Endothelial cell of umbilical vein (primary cell): ENCODE results near the gene PLXNA4. TPM values are rescaled to one million over a fixed set of nuclear protein-coding genes. Genes with fewer than 3 reads are reported as not detected.

Experiments used
- BruUV-seq: library from RNA; stranded (reverse); fragments of 400-500 nt; replicated peaks from 2 replicates; lab custom pipeline; 2021; lab: Mats Ljungman, UMichigan
- CTCF ChIA-PET: fragments of 300-600, 350-600 bp; sonication (Branson Sonifier 250); formaldehyde crosslinking; loops from one replicate; lab custom pipeline; 2021; ENCODE audit warnings: antibody characterized with exemption, inconsistent platforms; lab: Charles Lee
- POLR2A ChIA-PET: fragments of 300-600, 350-600 bp; sonication (Branson Sonifier 250); formaldehyde crosslinking; loops from one replicate; lab custom pipeline; 2021; ENCODE audit warnings: antibody characterized with exemption, inconsistent platforms; lab: Charles Lee
- DNase-seq: peaks from one replicate; pipeline ENCODE4 v3.0.0-alpha.2; 2011; ENCODE audit warnings: low read depth, low spot score
- FAIRE-seq: peaks from 2 replicates; lab custom pipeline; 2011; peaks lifted over from hg19 to GRCh38; lab: Jason Lieb, UNC
- H2AFZ ChIP-seq: 2 replicates; pipeline ENCODE4 v1.6.0; 2012; ENCODE audit warnings: low read depth, low read length, control low read depth, inconsistent platforms
- H3K27ac ChIP-seq: 2 replicates; pipeline ENCODE4 v1.5.1; 2011; ENCODE audit warnings: low read depth, mild to moderate bottlenecking, control low read depth, low read length, moderate library complexity; ENCODE audit not compliant: insufficient read depth
- H3K27me3 ChIP-seq, 2 experiments: 2 replicates each; pipeline versions ENCODE4 v1.6.0 to v1.6.1; 2011; ENCODE audit warnings: low read length in 2 of 2, mixed read lengths in 1 of 2; ENCODE audit not compliant: control insufficient read depth in 2 of 2, insufficient read depth in 2 of 2
- H3K36me3 ChIP-seq, 2 experiments: 2 replicates in 1 of 2; 3 replicates in 1 of 2; pipeline ENCODE4 v1.5.1; 2011; ENCODE audit warnings: low read length in 2 of 2, mild to moderate bottlenecking in 1 of 2, moderate library complexity in 1 of 2; ENCODE audit not compliant: control insufficient read depth in 2 of 2, insufficient read depth in 2 of 2; ENCODE audit errors: extremely low read depth in 1 of 2
- H3K4me1 ChIP-seq: 3 replicates; pipeline ENCODE4 v1.5.1; 2011; ENCODE audit warnings: mild to moderate bottlenecking, low read length; ENCODE audit not compliant: control insufficient read depth, insufficient read depth; ENCODE audit errors: extremely low read depth
- H3K4me2 ChIP-seq: 2 replicates; pipeline ENCODE4 v1.6.1; 2011; ENCODE audit warnings: low read length, control low read depth, mixed read lengths; ENCODE audit not compliant: insufficient read depth
- H3K4me3 ChIP-seq, 3 experiments: fragments of 200-600 bp in 1 of 3; sonication (generic), shearing (Covaris generic) in 1 of 3; replicated peaks in 1 of 3; 2 replicates each; pipeline ENCODE4 v1.5.1; 2011 to 2016; ENCODE audit warnings: control low read depth in 3 of 3, low read length in 3 of 3, mild to moderate bottlenecking in 2 of 3, inconsistent platforms in 1 of 3, low read depth in 1 of 3, moderate library complexity in 1 of 3; ENCODE audit not compliant: insufficient read depth in 1 of 3
- H3K79me2 ChIP-seq: 2 replicates; pipeline ENCODE4 v1.6.0; 2012; ENCODE audit warnings: low read length, inconsistent platforms; ENCODE audit not compliant: control insufficient read depth, insufficient read depth
- H3K9ac ChIP-seq: replicated peaks from 2 replicates; pipeline ENCODE3; 2011; ENCODE audit warnings: low read length, control low read depth; ENCODE audit not compliant: insufficient read depth; ENCODE audit errors: extremely low read depth
- H3K9me1 ChIP-seq: replicated peaks from 3 replicates; pipeline ENCODE4 v1.6.0; 2011; ENCODE audit warnings: mild to moderate bottlenecking, low read length; ENCODE audit not compliant: control insufficient read depth, insufficient read depth; ENCODE audit errors: extremely low read depth
- H3K9me3 ChIP-seq: replicated peaks from 2 replicates; pipeline ENCODE4 v1.5.1; 2012; ENCODE audit warnings: low read length, inconsistent platforms; ENCODE audit not compliant: control insufficient read depth, insufficient read depth
- H4K20me1 ChIP-seq: replicated peaks from 2 replicates; pipeline ENCODE3; 2011; ENCODE audit warnings: mild to moderate bottlenecking, low read length; ENCODE audit not compliant: control insufficient read depth, insufficient read depth; ENCODE audit errors: extremely low read depth
- EZH2 ChIP-seq: IDR thresholded peaks from 2 replicates; pipeline ENCODE4 v1.6.1; 2012; ENCODE audit warnings: borderline replicate concordance, low read depth, mild to moderate bottlenecking, moderate library complexity, low read length, inconsistent platforms; ENCODE audit not compliant: severe bottlenecking
- FOS ChIP-seq: IDR thresholded peaks from 2 replicates; pipeline ENCODE4 v1.6.1; 2011; ENCODE audit warnings: mild to moderate bottlenecking, low read length, moderate library complexity, borderline replicate concordance; ENCODE audit not compliant: insufficient read depth
- GATA2 ChIP-seq: IDR thresholded peaks from 2 replicates; pipeline ENCODE4 v1.7.0; 2011; ENCODE audit warnings: low read depth, mild to moderate bottlenecking, moderate library complexity, mixed read lengths, low read length; ENCODE audit not compliant: insufficient read length, insufficient read depth
- JUN ChIP-seq: IDR thresholded peaks from 2 replicates; pipeline ENCODE4 v1.6.1; 2011; ENCODE audit warnings: borderline replicate concordance, low read depth; ENCODE audit not compliant: insufficient read length, insufficient read depth
- MYC ChIP-seq: IDR thresholded peaks from one replicate; pipeline ENCODE4 v1.6.1; 2011; ENCODE audit warnings: mild to moderate bottlenecking, low read depth, low read length
- POLR2A ChIP-seq: IDR thresholded peaks from 2 replicates; pipeline ENCODE4 v1.6.1; 2012; ENCODE audit warnings: low read depth, mild to moderate bottlenecking, control low read depth, low read length
- POLR2AphosphoS5 ChIP-seq: IDR thresholded peaks from 2 replicates; pipeline ENCODE4 v1.6.1; 2012; ENCODE audit warnings: low read depth, mild to moderate bottlenecking, control low read depth, low read length, moderate library complexity; ENCODE audit not compliant: insufficient read depth
- dilution Hi-C: fragments of 300-500 bp; cut with MboI; formaldehyde crosslinking; loops from one replicate; pipeline ENCODE4 v1.15.0; 2019; ENCODE audit warnings: low sequenced_read_pairs; ENCODE audit not compliant: extremely low pct_ligation_motif_present
- intact Hi-C: fragments of 100-400 bp; cut with micrococcal nuclease; formaldehyde crosslinking; loops from one replicate; pipeline ENCODE4 v1.10.0; 2022
- polyA plus RNA-seq, 4 experiments: library from polyadenylated mRNA; depleted of rRNA in 3 of 4; stranded (reverse) in 3 of 4; unstranded in 1 of 4; fragments of >200 nt; gene quantifications; 2 replicates each; pipeline versions ENCODE4 v1.2.1 to v1.2.3, GENCODE V29; 2011 to 2012; ENCODE audit warnings: missing spikeins in 1 of 4
- total RNA-seq: library from RNA; stranded (reverse); gene quantifications from 2 replicates; pipeline ENCODE4 v1.2.3, GENCODE V29; 2021
- TF ChIP-seq, protein P1 (sequence below): IDR thresholded peaks from 2 replicates; pipeline ENCODE4 v1.6.1; 2011; ENCODE audit not compliant: insufficient read depth, insufficient read length
- TF ChIP-seq, protein P2 (sequence below), 2 donors: IDR thresholded peaks; 1 replicate in 1 of 2; 2 replicates in 1 of 2; pipeline ENCODE4 v1.5.1; 2011; ENCODE audit warnings: low read length in 2 of 2, mild to moderate bottlenecking in 2 of 2, moderate library complexity in 2 of 2, control low read depth in 1 of 2, inconsistent platforms in 1 of 2, low read depth in 1 of 2; ENCODE audit not compliant: insufficient read depth in 1 of 2; ENCODE audit errors: extremely low read depth in 1 of 2

The PLXNA4 gene
- total and polyA plus RNA-seq, 2 donors (not counting 3 experiments of a cell fraction or from before 2014, with no cell fraction given): 12.1 to 20.4 TPM

DNA sequence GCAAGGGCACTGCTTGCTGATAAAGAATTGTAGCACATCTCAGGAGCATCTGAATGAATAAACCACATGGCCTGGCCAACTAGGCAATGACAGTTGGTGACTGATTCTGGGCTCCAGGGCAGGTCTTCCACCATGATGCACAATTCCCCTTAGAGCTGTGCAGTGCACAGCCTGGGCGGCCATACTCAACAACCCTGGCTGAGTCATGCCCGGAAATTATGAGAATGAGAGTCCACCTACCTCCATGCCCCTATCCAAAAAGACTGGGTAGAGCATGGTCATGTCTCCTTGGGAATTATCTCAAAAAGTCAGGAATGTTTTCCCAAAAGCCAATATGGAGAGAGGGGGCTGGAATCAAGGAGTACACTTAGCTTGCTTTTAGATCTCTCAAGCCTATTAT lies 425.6 kb downstream of the PLXNA4 start:
- no TSS peak for BruUV-seq
- POLR2A ChIA-PET: no interaction called here
- intact Hi-C loops: no loop called here

DNA sequence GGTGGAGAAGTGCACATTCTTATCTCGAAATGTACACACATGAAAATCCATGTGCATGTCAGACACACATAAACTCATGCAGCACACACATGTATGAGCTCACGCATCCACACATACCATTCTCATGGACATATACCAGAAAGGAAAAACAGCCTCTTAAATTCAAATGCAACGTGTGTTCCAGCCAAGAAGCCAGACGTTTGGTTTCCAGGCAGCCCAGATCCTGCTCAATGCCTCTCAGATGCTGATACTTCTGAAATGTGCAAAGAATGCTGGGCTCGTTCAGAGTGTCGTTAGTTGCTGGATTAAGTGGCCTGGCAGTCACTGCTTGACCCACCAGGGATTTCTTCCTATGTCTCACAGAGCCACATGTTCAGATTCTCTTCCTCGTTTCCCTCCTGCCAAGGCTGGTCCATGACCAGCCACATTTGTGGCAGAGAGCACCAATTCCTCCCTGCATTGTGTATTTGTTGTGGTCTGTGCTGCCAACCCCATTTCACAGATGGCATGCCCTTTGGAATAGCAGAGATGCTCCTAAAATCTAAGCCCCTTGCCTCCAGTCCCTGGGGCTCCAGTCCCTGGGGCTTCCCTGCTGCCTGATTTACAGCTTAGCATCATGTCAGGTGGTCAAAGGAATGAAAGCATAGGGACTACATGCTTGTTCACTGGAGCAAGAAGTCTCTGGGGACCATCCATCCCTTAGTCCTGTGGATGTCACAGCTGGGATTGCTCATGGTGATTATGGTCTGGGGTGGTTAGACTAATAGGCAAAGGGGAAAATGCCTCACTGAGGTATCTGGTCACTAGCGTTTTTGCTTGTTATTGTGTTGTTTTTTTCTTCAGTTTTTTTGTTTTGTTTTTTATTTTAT lies 426.6 kb downstream of the PLXNA4 start:
- POLR2A ChIA-PET: no interaction called here
- BruUV-seq: no TSS peak
- H3K4me2 ChIP-seq: no peak overlapping the region
- peaks cover 4% of the 10 kb centered on the region for H3K4me1 ChIP-seq
- no peak overlapping the region for H3K27ac ChIP-seq
- H3K79me2 ChIP-seq: no peaks in the 10 kb centered on the region
- intact Hi-C loops: loop anchor here (5.0 kb wide), 3 partner anchors 82 to 353 kb away; no protein-coding TSS in a partner anchor
- no peak for FAIRE-seq
- CTCF ChIA-PET: interaction anchor here (1.4 kb wide), 1 partner anchor 290 kb away, joined by 4 read pairs; no protein-coding TSS in a partner anchor
- no peak overlapping the region for H2AFZ ChIP-seq
- no peak for DNase-seq
- H3K4me3 ChIP-seq: no peak overlapping the region
- H4K20me1 ChIP-seq: no peaks in the 10 kb centered on the region
- no peak overlapping the region for H3K9ac ChIP-seq
- H3K36me3 ChIP-seq: peaks cover 0 to 17% of the 10 kb centered on the region in 2 experiments
- no peaks in the 10 kb centered on the region for H3K9me3 ChIP-seq
- no peaks in the 10 kb centered on the region for H3K27me3 ChIP-seq
- no peaks in the 10 kb centered on the region for H3K9me1 ChIP-seq
- dilution Hi-C loops: no loop called here
- TF ChIP-seq FOS: no peak
- TF ChIP-seq POLR2AphosphoS5: no peak
- TF ChIP-seq MYC: no peak
- TF ChIP-seq, protein P1, sequence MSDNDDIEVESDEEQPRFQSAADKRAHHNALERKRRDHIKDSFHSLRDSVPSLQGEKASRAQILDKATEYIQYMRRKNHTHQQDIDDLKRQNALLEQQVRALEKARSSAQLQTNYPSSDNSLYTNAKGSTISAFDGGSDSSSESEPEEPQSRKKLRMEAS: no peak
- TF ChIP-seq, protein P2, sequence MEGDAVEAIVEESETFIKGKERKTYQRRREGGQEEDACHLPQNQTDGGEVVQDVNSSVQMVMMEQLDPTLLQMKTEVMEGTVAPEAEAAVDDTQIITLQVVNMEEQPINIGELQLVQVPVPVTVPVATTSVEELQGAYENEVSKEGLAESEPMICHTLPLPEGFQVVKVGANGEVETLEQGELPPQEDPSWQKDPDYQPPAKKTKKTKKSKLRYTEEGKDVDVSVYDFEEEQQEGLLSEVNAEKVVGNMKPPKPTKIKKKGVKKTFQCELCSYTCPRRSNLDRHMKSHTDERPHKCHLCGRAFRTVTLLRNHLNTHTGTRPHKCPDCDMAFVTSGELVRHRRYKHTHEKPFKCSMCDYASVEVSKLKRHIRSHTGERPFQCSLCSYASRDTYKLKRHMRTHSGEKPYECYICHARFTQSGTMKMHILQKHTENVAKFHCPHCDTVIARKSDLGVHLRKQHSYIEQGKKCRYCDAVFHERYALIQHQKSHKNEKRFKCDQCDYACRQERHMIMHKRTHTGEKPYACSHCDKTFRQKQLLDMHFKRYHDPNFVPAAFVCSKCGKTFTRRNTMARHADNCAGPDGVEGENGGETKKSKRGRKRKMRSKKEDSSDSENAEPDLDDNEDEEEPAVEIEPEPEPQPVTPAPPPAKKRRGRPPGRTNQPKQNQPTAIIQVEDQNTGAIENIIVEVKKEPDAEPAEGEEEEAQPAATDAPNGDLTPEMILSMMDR (IDR thresholded peaks at IDR 0.05; ENCODE audit: extremely low read depth in 1 of 2, insufficient read depth in 1 of 2, low read depth in 1 of 2, low read length in 2 of 2): no peak
- no peak for TF ChIP-seq JUN
- no peak for TF ChIP-seq POLR2A
- TF ChIP-seq GATA2: no peak
- TF ChIP-seq EZH2: no peak

More for the DNA sequence above, 425.6 kb downstream of the PLXNA4 start:
- H3K4me3 ChIP-seq: no peak overlapping the region
- FAIRE-seq (no peak), DNase-seq (no peak)
- no peaks in the 10 kb centered on the region for H4K20me1 ChIP-seq
- no peaks in the 10 kb centered on the region for H3K9me3 ChIP-seq
- no peaks in the 10 kb centered on the region for H3K9me1 ChIP-seq
- no peak overlapping the region for H2AFZ ChIP-seq
- H3K4me2 ChIP-seq: no peak overlapping the region
- dilution Hi-C loops: no loop called here
- no peaks in the 10 kb centered on the region for H3K79me2 ChIP-seq
- no peak overlapping the region for H3K27ac ChIP-seq
- peaks cover 0 to 18% of the 10 kb centered on the region in 2 experiments for H3K36me3 ChIP-seq
- no peak overlapping the region for H3K9ac ChIP-seq
- CTCF ChIA-PET: interaction anchor here (1.0 to 1.4 kb wide), 2 partner anchors 168 to 291 kb away, joined by 4 read pairs; no protein-coding TSS in a partner anchor
- H3K4me1 ChIP-seq: no peaks in the 10 kb centered on the region
- H3K27me3 ChIP-seq: no peaks in the 10 kb centered on the region
- TF ChIP-seq POLR2A: no peak
- no peak for TF ChIP-seq FOS
